Lower leg skin (tissue), 3 donors: ENCODE measurements around the gene AQP1.

ENCODE experiments used
- POLR2A ChIP-seq, 2 donors: fragments of 450-650 bp; IDR thresholded peaks; one replicate each; pipeline ENCODE4 v1.6.1; 2016 to 2017; ENCODE audit warnings: antibody characterized with exemption in 2 of 2, mild to moderate bottlenecking in 1 of 2, moderate library complexity in 1 of 2
- TF ChIP-seq, protein P1 (sequence below), 3 donors: fragments of 450-650 bp; IDR thresholded peaks; one replicate each; pipeline ENCODE4 v1.5.1; 2016; ENCODE audit warnings: antibody characterized with exemption in 3 of 3, mild to moderate bottlenecking in 3 of 3, moderate library complexity in 2 of 3

DNA sequence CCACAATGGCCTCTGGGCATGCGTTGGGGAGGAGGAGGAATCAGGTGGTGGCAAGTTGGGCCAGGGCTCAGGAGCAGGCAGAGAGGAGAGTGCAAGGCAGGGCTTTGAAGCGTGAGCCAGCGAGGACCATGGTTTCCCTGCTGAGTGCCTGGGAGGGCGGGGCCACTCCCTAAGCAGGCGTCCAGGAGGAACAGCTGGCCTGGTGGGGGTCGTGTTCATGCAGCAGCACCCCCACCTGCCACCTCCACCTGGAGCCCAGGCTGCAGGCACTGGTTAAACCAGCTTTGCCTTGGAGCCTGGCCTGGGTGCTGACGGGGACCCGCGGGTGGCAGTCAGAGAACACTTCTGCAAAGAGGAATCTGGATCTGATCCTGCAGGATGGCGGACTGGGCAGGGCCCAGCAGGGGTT is 24.2 kb upstream of the AQP1 start:
- TF ChIP-seq, protein P1, sequence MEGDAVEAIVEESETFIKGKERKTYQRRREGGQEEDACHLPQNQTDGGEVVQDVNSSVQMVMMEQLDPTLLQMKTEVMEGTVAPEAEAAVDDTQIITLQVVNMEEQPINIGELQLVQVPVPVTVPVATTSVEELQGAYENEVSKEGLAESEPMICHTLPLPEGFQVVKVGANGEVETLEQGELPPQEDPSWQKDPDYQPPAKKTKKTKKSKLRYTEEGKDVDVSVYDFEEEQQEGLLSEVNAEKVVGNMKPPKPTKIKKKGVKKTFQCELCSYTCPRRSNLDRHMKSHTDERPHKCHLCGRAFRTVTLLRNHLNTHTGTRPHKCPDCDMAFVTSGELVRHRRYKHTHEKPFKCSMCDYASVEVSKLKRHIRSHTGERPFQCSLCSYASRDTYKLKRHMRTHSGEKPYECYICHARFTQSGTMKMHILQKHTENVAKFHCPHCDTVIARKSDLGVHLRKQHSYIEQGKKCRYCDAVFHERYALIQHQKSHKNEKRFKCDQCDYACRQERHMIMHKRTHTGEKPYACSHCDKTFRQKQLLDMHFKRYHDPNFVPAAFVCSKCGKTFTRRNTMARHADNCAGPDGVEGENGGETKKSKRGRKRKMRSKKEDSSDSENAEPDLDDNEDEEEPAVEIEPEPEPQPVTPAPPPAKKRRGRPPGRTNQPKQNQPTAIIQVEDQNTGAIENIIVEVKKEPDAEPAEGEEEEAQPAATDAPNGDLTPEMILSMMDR (IDR thresholded peaks at IDR 0.05) = no peak
- TF ChIP-seq POLR2A (IDR thresholded peaks at IDR 0.05) = no peak
